AG10803 (cell line): ENCODE results near the gene P4HA2.

Source experiments
- DNase-seq: peaks from one replicate; pipeline ENCODE4 v3.0.0; 2010; ENCODE audit warnings: low read depth
- H3K4me3 ChIP-seq: 2 replicates; pipeline ENCODE4 v1.5.1; 2011; ENCODE audit warnings: mild to moderate bottlenecking, low read length, control low read depth
- TF ChIP-seq, protein P1 (sequence below): conservative IDR thresholded peaks from 2 replicates; pipeline ENCODE4 v1.5.1; 2011; ENCODE audit warnings: mild to moderate bottlenecking, low read length, control low read depth, inconsistent platforms

P4HA2 gene

DNA sequence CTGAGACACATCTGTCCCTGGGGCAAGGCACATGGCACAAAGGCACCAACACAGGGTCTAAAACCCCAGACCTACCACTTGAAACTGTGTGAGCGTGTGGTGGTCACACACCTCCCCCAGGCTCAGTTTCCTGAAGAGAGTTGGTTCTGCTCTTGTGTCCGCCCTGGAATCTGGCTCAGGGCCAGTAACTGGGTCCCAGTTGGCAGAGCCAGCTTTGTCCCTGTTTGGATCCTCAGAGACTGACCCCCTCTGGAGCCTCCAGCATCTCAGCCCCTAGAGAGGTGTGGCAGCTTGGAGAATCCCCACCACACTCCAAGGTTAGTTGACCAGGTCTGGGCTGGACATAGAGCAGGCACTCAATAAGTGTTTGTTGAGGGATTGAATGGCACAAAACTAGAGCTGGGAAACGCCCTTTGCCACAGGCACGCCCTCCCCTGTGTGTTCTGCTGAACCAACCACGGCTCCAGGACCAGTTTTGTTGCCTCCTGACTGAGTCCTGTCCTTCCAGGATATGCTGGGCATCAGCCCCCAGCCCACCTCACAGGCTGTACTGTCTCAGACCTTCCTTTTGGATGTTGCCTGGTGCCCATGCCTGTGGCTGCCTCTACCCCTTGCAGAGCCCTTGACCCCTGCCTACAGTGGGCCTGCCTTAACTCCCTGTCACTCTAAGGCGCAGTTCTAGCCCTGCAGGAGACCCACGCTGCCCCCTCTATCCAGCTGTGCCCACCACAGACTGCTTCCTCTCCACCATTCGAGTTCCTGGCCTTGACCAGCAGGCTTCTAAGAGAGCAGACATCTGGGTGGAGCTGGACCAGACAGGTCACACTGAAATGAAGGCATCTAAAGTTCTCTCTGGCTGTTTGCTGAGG lies 26.0 kb upstream of the P4HA2 start:
- no peak for DNase-seq
- no peak overlapping the region for H3K4me3 ChIP-seq

DNA sequence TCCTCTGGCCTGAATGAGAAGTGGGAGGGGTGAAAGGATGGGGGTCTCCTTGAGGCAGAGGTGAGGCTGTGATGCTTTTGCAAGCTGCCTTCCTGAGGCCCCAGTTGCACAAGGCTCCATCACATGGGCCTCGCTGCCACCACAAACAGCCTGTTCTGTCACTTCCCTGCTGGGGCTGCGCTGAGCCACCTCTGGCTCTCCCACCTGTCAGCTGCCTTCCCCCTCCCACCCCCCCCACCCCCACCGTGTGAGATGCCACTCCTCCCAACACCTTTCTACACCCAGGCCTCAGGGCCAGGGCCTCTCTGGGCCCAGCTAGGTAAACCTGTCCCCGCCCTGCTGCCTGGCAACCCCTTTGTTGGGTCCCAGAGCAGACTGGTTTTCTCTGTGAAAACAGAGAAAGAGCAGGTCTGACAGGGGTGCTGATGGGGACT lies 25.4 kb upstream of the P4HA2 start:
- TF ChIP-seq, protein P1, sequence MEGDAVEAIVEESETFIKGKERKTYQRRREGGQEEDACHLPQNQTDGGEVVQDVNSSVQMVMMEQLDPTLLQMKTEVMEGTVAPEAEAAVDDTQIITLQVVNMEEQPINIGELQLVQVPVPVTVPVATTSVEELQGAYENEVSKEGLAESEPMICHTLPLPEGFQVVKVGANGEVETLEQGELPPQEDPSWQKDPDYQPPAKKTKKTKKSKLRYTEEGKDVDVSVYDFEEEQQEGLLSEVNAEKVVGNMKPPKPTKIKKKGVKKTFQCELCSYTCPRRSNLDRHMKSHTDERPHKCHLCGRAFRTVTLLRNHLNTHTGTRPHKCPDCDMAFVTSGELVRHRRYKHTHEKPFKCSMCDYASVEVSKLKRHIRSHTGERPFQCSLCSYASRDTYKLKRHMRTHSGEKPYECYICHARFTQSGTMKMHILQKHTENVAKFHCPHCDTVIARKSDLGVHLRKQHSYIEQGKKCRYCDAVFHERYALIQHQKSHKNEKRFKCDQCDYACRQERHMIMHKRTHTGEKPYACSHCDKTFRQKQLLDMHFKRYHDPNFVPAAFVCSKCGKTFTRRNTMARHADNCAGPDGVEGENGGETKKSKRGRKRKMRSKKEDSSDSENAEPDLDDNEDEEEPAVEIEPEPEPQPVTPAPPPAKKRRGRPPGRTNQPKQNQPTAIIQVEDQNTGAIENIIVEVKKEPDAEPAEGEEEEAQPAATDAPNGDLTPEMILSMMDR = no peak
- DNase-seq = no peak
- no peak overlapping the region for H3K4me3 ChIP-seq

More for the DNA sequence above, 26.0 kb upstream of the P4HA2 start:
- TF ChIP-seq, protein P1 = no peak

DNA sequence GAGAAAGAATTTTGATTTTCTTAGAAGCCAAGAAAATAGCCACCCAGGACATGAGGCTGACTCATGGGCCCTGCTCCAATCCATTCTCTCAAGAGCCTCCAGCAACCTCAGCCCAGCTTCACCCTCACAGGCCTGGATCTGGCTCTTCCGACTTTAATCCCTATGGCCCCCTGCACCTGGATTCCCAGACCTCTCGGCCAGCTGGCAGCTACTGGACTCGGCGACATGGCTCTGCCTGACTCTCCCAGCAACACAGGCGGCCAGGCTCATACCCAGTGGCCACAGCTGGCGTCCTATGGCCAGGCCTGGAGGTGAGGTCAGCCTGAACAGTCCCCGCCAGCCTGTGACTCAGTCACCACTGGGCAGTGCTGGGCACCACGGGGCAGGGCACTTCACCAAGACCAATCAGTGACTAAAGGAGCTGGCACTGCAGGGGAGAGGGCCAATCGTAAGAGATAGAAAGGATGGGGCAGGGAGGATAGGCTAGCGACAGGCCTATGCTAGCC lies 23.6 kb upstream of the P4HA2 start:
- no peak overlapping the region for H3K4me3 ChIP-seq
- TF ChIP-seq, protein P1 = no peak
- no peak for DNase-seq

DNA sequence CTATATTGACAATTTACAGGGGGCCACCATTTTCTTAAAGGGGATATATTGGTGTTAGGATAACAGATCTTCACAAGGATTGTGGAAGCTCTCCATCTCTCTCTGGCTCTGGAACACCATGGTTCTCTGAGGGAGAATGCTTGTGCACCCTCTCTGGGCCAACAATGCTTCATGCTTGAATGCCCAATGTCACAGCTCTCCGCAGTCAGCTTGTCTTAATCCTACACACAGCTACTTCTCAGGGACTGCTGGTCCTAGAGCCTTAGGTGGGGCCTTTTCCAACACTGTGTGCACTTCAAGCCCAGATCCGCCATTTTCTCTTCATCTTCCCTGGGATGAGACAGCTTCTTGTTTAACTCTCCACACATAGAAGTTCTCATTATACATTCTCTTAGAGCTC lies 22.9 kb upstream of the P4HA2 start:
- DNase-seq = no peak
- TF ChIP-seq, protein P1 = no peak
- H3K4me3 ChIP-seq = no peak overlapping the region

DNA sequence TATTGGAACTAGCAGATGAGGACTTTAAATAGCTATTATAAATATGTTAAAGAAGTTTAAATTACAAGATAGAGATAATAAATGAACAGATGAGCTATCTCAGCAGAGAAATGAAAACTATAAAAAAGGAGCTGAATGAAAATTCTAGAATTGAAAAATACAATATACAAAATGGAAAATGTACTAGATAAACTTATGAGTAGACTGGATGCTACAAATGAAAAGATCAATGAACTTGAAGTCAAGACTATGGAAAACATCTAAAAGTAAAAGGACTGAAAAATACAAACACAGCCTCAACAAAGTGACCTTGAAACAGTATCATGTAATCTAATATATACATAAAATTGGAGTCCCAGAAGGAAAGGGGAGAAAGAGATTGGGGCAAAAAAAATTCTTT lies 19.2 kb upstream of the P4HA2 start:
- H3K4me3 ChIP-seq = no peak overlapping the region
- no peak for DNase-seq
- TF ChIP-seq, protein P1 = no peak

DNA sequence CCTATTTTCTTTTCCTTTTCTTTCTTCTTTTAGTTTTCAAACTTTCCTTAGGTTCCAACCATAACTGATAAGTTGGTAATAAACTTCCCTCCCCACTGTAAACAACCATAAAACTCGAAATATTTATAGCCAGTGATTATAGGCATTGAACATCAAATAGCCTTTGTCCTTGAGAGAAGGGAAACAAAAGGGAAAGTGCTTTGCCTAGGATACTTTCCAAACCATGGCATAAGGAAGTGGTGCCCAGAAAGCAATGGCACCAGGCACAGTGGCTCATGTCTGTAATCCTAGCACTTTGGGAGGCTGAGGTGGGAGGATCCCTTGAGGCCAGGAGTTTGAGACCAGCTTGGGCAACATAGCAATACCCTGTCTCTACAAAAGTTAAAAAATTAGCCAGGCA lies 17.9 kb upstream of the P4HA2 start:
- TF ChIP-seq, protein P1 = no peak
- no peak for DNase-seq
- H3K4me3 ChIP-seq = no peak overlapping the region

DNA sequence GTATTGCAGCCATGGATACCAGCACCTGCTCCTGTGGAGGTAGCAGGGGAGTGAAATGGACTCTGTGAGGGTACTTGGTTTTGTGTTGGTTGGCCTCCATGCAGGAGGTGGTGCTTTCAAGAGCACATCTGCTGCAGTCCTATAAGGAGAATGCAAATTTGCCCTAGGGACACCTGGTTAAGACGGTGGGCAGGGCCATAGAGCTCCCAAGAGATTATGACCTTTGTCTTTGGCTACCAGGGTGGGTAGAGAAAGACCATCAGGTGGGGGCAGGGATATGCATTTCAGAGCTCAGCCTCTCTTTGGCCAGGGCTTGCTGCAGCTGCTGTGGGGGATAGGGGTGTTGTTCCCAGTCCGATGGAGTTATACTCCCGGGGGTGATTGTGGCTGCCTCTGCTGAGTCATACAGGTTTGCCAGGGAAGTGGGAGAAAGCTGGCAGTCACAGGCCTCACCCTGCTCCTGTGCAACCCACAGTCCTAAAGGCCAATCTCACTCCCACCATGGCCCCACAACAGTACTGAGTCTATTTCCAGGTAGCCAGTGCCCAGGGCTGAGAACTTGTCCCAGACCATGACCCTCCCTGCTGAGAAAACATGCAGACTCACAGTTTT lies 15.8 kb upstream of the P4HA2 start:
- TF ChIP-seq, protein P1 = no peak
- H3K4me3 ChIP-seq = no peak overlapping the region
- DNase-seq = no peak
